H1 (cell line): Measurements from ENCODE around the gene DCDC2. TPM values are rescaled to one million over a fixed set of nuclear protein-coding genes. Genes with fewer than 3 reads are reported as not detected.

Experiments
- CTCF ChIA-PET: fragments of 300-600 bp; sonication (Branson Sonifier 250); formaldehyde crosslinking; loops from one replicate; lab custom pipeline; 2021; ENCODE audit not compliant: partially characterized antibody; lab: Charles Lee
- POLR2A ChIA-PET: fragments of 300-600 bp; sonication (Branson Sonifier 250); formaldehyde crosslinking; loops from one replicate; lab custom pipeline; 2021; ENCODE audit warnings: inconsistent platforms; ENCODE audit not compliant: partially characterized antibody; lab: Charles Lee
- DNase-seq, 2 experiments: peaks; one replicate each; pipeline versions ENCODE4 v3.0.0 to v3.0.0-alpha.2; 2010 to 2022; ENCODE audit warnings: low spot score in 2 of 2, low read depth in 1 of 2, mixed read lengths in 1 of 2
- FAIRE-seq: peaks from 2 replicates; lab custom pipeline; 2011; peaks lifted over from hg19 to GRCh38; lab: Jason Lieb, UNC
- H2AFZ ChIP-seq: 2 replicates; pipeline ENCODE4 v1.8.1; 2012; ENCODE audit warnings: low read length, inconsistent platforms
- H2AK5ac ChIP-seq: 2 replicates; pipeline ENCODE4 v1.6.1; 2013; ENCODE audit warnings: low read depth, low read length
- H2BK120ac ChIP-seq: replicated peaks from 2 replicates; pipeline ENCODE3; 2013; ENCODE audit warnings: low read depth, low read length, inconsistent platforms
- H2BK12ac ChIP-seq: 2 replicates; pipeline ENCODE4 v1.6.1; 2013; ENCODE audit warnings: low read depth, low read length
- H2BK15ac ChIP-seq: 2 replicates; pipeline ENCODE4 v1.6.1; 2013; ENCODE audit warnings: low read length
- H2BK20ac ChIP-seq: 2 replicates; pipeline ENCODE4 v1.6.1; 2013; ENCODE audit warnings: low read length
- H2BK5ac ChIP-seq: 2 replicates; pipeline ENCODE4 v1.6.1; 2013; ENCODE audit warnings: low read depth, low read length
- H3K14ac ChIP-seq: 2 replicates; pipeline ENCODE4 v1.6.1; 2013; ENCODE audit warnings: inconsistent platforms; ENCODE audit not compliant: insufficient read length
- H3K18ac ChIP-seq: 2 replicates; pipeline ENCODE4 v1.6.1; 2013; ENCODE audit warnings: low read length; ENCODE audit errors: extremely low read depth
- H3K23ac ChIP-seq: 2 replicates; pipeline ENCODE4 v1.6.1; 2013; ENCODE audit warnings: inconsistent platforms; ENCODE audit not compliant: insufficient read length
- H3K23me2 ChIP-seq: 2 replicates; pipeline ENCODE4 v1.6.1; 2013; ENCODE audit warnings: low read depth, low read length
- H3K27ac ChIP-seq: 2 replicates; pipeline ENCODE4 v1.6.1; 2011; ENCODE audit warnings: low read depth, low read length, inconsistent platforms
- H3K27me3 ChIP-seq, 4 experiments: replicated peaks in 1 of 4; 1 replicate in 1 of 4; 2 replicates in 3 of 4; pipeline versions ENCODE4 v1.6.1 to v1.8.1; 2011 to 2013; ENCODE audit warnings: low read length in 3 of 4, mild to moderate bottlenecking in 3 of 4, inconsistent platforms in 2 of 4, mixed read lengths in 2 of 4, moderate library complexity in 1 of 4; ENCODE audit not compliant: control insufficient read depth in 3 of 4, insufficient read depth in 3 of 4; ENCODE audit errors: extremely low read depth in 1 of 4
- H3K36me3 ChIP-seq, 4 experiments: 2 replicates each; pipeline versions ENCODE4 v1.6.1 to v1.8.1; 2011 to 2013; ENCODE audit warnings: mild to moderate bottlenecking in 4 of 4, low read length in 3 of 4, moderate library complexity in 2 of 4, control low read depth in 1 of 4, inconsistent platforms in 1 of 4; ENCODE audit not compliant: insufficient read depth in 4 of 4, control insufficient read depth in 2 of 4
- H3K4ac ChIP-seq: replicated peaks from 2 replicates; pipeline ENCODE3; 2013; ENCODE audit warnings: low read length, low read depth, mixed read lengths, inconsistent platforms; ENCODE audit not compliant: insufficient read length
- H3K4me1 ChIP-seq, 4 experiments: replicated peaks in 1 of 4; 1 replicate in 1 of 4; 2 replicates in 3 of 4; pipeline versions ENCODE4 v1.6.1 to v1.8.1; 2011 to 2013; ENCODE audit warnings: low read length in 3 of 4, inconsistent platforms in 2 of 4, mixed read lengths in 1 of 4; ENCODE audit not compliant: insufficient read depth in 4 of 4, control insufficient read depth in 3 of 4
- H3K4me2 ChIP-seq, 2 experiments: 2 replicates each; pipeline versions ENCODE4 v1.6.1 to v1.8.1; 2011 to 2013; ENCODE audit warnings: low read depth in 2 of 2, low read length in 2 of 2, control low read depth in 1 of 2, inconsistent platforms in 1 of 2, mild to moderate bottlenecking in 1 of 2; ENCODE audit not compliant: insufficient read depth in 1 of 2
- H3K4me3 ChIP-seq, 4 experiments: fragments of 200-600, 300-600 bp in 1 of 4; sonication (generic), shearing (Covaris generic), sonication (Bioruptor Twin) in 1 of 4; 2 replicates each; pipeline versions ENCODE4 v1.5.1 to v1.8.1; 2011 to 2016; ENCODE audit warnings: low read length in 4 of 4, low read depth in 3 of 4, control low read depth in 2 of 4, inconsistent platforms in 2 of 4, mild to moderate bottlenecking in 2 of 4, mixed read lengths in 1 of 4, moderate library complexity in 1 of 4; ENCODE audit not compliant: insufficient read depth in 2 of 4; ENCODE audit errors: extremely low read depth in 1 of 4
- H3K56ac ChIP-seq: replicated peaks from 2 replicates; pipeline ENCODE3; 2013; ENCODE audit warnings: low read depth, mild to moderate bottlenecking, mixed read lengths, low read length, inconsistent platforms; ENCODE audit not compliant: insufficient read length
- H3K79me1 ChIP-seq: 2 replicates; pipeline ENCODE4 v1.6.1; 2013; ENCODE audit warnings: low read depth, low read length, control low read depth
- H3K79me2 ChIP-seq, 2 experiments: 2 replicates each; pipeline versions ENCODE4 v1.6.1 to v1.8.1; 2012 to 2013; ENCODE audit warnings: low read length in 2 of 2, mild to moderate bottlenecking in 2 of 2, inconsistent platforms in 1 of 2; ENCODE audit not compliant: insufficient read depth in 2 of 2, control insufficient read depth in 1 of 2
- H3K9ac ChIP-seq, 4 experiments: replicated peaks in 1 of 4; 1 replicate in 1 of 4; 2 replicates in 3 of 4; pipeline versions ENCODE4 v1.6.1 to v1.8.1; 2011 to 2013; ENCODE audit warnings: low read depth in 3 of 4, low read length in 3 of 4, control low read depth in 2 of 4, mild to moderate bottlenecking in 2 of 4, moderate library complexity in 2 of 4, inconsistent platforms in 1 of 4; ENCODE audit errors: extremely low read depth in 1 of 4
- H3K9me3 ChIP-seq, 2 experiments: 2 replicates each; pipeline versions ENCODE4 v1.6.1 to v1.8.1; 2012 to 2013; ENCODE audit warnings: mild to moderate bottlenecking in 2 of 2, moderate library complexity in 2 of 2, control low read depth in 1 of 2, inconsistent platforms in 1 of 2, low read depth in 1 of 2, low read length in 1 of 2, mixed read lengths in 1 of 2; ENCODE audit not compliant: insufficient read depth in 2 of 2
- H4K20me1 ChIP-seq, 2 experiments: replicated peaks in 1 of 2; 2 replicates each; pipeline versions ENCODE3 to v1.8.1; 2011 to 2013; ENCODE audit warnings: inconsistent platforms in 2 of 2, low read length in 2 of 2, mild to moderate bottlenecking in 1 of 2; ENCODE audit not compliant: insufficient read depth in 2 of 2, control insufficient read depth in 1 of 2
- H4K5ac ChIP-seq: 2 replicates; pipeline ENCODE4 v1.6.1; 2013; ENCODE audit warnings: low read length, low read depth, mixed read lengths, inconsistent platforms; ENCODE audit not compliant: insufficient read length
- H4K8ac ChIP-seq: 2 replicates; pipeline ENCODE4 v1.8.0; 2013; ENCODE audit warnings: mild to moderate bottlenecking, moderate library complexity, low read length, inconsistent platforms; ENCODE audit not compliant: insufficient read depth; ENCODE audit errors: extremely low read depth
- H4K91ac ChIP-seq: replicated peaks from 2 replicates; pipeline ENCODE3; 2013; ENCODE audit warnings: low read length, mixed read lengths, inconsistent platforms; ENCODE audit not compliant: insufficient read length
- ATF3 ChIP-seq: IDR thresholded peaks from 2 replicates; pipeline ENCODE4 v1.6.1; 2011; ENCODE audit warnings: low read depth, mild to moderate bottlenecking, low read length; ENCODE audit not compliant: insufficient read depth
- BRCA1 ChIP-seq: IDR thresholded peaks from 2 replicates; pipeline ENCODE4 v1.6.1; 2012; ENCODE audit warnings: low read depth, low read length, improper control_type of control experiment
- CBX8 ChIP-seq: fragments of 300-800, 300-1000 bp; sonication (generic); IDR thresholded peaks from 2 replicates; pipeline ENCODE4 v1.7.1; 2016; ENCODE audit warnings: low read depth, low read length, borderline replicate concordance
- CREB1 ChIP-seq: IDR thresholded peaks from 2 replicates; pipeline ENCODE4 v1.6.1; 2012; ENCODE audit warnings: inconsistent platforms
- CTBP2 ChIP-seq: IDR thresholded peaks from 2 replicates; pipeline ENCODE4 v1.7.0; 2011; ENCODE audit warnings: borderline replicate concordance, mild to moderate bottlenecking, moderate library complexity, mixed read lengths, low read length; ENCODE audit not compliant: insufficient read depth, insufficient read length
- FOSL1 ChIP-seq: IDR thresholded peaks from 2 replicates; pipeline ENCODE4 v1.6.1; 2011; ENCODE audit warnings: mild to moderate bottlenecking, low read depth, low read length, moderate library complexity; ENCODE audit not compliant: insufficient read depth
- GABPA ChIP-seq: IDR thresholded peaks from 2 replicates; pipeline ENCODE4 v1.6.1; 2011; ENCODE audit warnings: mild to moderate bottlenecking, low read length, moderate library complexity, borderline replicate concordance; ENCODE audit not compliant: insufficient read depth
- HDAC2 ChIP-seq, 2 experiments: fragments of 300-600 bp in 1 of 2; sonication (generic) in 1 of 2; IDR thresholded peaks; 2 replicates each; pipeline ENCODE4 v1.6.1; 2011 to 2012; ENCODE audit warnings: low read depth in 2 of 2, low read length in 2 of 2, mild to moderate bottlenecking in 2 of 2, moderate library complexity in 2 of 2, borderline replicate concordance in 1 of 2, inconsistent platforms in 1 of 2
- KDM4A ChIP-seq: IDR thresholded peaks from one replicate; pipeline ENCODE4 v1.7.1; 2012; ENCODE audit warnings: low read depth, mild to moderate bottlenecking, moderate library complexity, low read length, inconsistent platforms; ENCODE audit not compliant: severe bottlenecking
- MAX ChIP-seq: IDR thresholded peaks from 2 replicates; pipeline ENCODE4 v1.6.1; 2012; ENCODE audit warnings: inconsistent platforms
- POLR2AphosphoS5 ChIP-seq: IDR thresholded peaks from 2 replicates; pipeline ENCODE4 v1.6.1; 2011; ENCODE audit warnings: low read depth, low read length
- RNF2 ChIP-seq: fragments of 200-900, 300-1000 bp; sonication (generic); IDR thresholded peaks from 2 replicates; pipeline ENCODE4 v1.7.1; 2016; ENCODE audit warnings: borderline replicate concordance, low read depth, mild to moderate bottlenecking, antibody characterized with exemption, low read length; ENCODE audit not compliant: poor library complexity, severe bottlenecking; ENCODE audit errors: missing control alignments
- WGBS, 2 experiments: shearing (Covaris generic) in 1 of 2; methylation state at CpG; one replicate each; pipeline versions ENCODE4 v1.1.6 to v1.1.7; 2013 to 2015; ENCODE audit warnings: low lambda C conversion rate in 2 of 2, mixed read lengths in 2 of 2, inconsistent platforms in 1 of 2, low coverage in 1 of 2, missing lambda C conversion rate in 1 of 2; ENCODE audit not compliant: insufficient replicate concordance in 2 of 2, insufficient coverage in 1 of 2, insufficient read length in 1 of 2; ENCODE audit errors: extremely low coverage in 1 of 2, missing lambda C conversion rate in 1 of 2; 5-methylcytosine and 5-hydroxymethylcytosine counted together
- polyA plus RNA-seq, 7 experiments: library from polyadenylated mRNA; depleted of rRNA in 3 of 7; stranded (reverse) in 5 of 7; unstranded in 2 of 7; fragments of >200 nt in 5 of 7; fragments of 200-250 nt in 2 of 7; gene quantifications; 1 replicate in 5 of 7; 2 replicates in 1 of 7; 4 replicates in 1 of 7; pipeline versions ENCODE4 v1.2.1 to v1.2.3, GENCODE V29; 2011 to 2013; ENCODE audit warnings: missing spikeins in 2 of 7, mixed read lengths in 2 of 7
- total RNA-seq: library from RNA; stranded (reverse); fragmentation: NEBNext Ultra II Directional; extraction: Animal tissue kit (Norgen Biotek cat#: 25700); gene quantifications from 2 replicates; pipeline ENCODE4 v1.2.1, GENCODE V29; 2021

DCDC2 gene
- total and polyA plus RNA-seq, 2 of the 8 experiments (the other 6 are each of a cell fraction or from before 2014, with no cell fraction given), result 0.03 to 0.15 TPM

GRCh38 chr6:24329451-24329850, 28.4 kb downstream of the DCDC2 start:
- POLR2A ChIA-PET, result interaction anchor here (0.6 kb wide), 1 partner anchor 380 kb away, joined by 3 read pairs; no protein-coding TSS in a partner anchor
- H3K4me2 ChIP-seq, result no peak overlapping the region
- CTCF ChIA-PET, result interaction anchor here (0.7 to 1.6 kb wide), 5 partner anchors 8 to 48 kb away, joined by 3 to 5 read pairs (median 4); no protein-coding TSS in a partner anchor
- TF ChIP-seq CREB1 (no peak), GABPA (no peak), POLR2AphosphoS5 (no peak), MAX (no peak), CTBP2 (no peak), FOSL1 (no peak), BRCA1 (no peak), KDM4A (no peak), CBX8 (no peak), RNF2 (no peak), HDAC2 (IDR thresholded peaks at IDR 0.05; ENCODE audit: borderline replicate concordance in 1 of 2, low read depth in 2 of 2, low read length in 2 of 2) (no peak), ATF3 (no peak)

More at GRCh38 chr6:24329451-24329850, 28.4 kb downstream of the DCDC2 start:
- no peak overlapping the region for H2BK15ac ChIP-seq
- no peak overlapping the region for H4K8ac ChIP-seq
- H2BK120ac ChIP-seq, result no peak overlapping the region
- no peak overlapping the region for H3K14ac ChIP-seq
- H3K4me3 ChIP-seq, result no peak overlapping the region
- no peak overlapping the region for H4K91ac ChIP-seq
- no peaks in the 10 kb centered on the region for H3K23me2 ChIP-seq
- H3K79me2 ChIP-seq, result no peaks in the 10 kb centered on the region
- no peaks in the 10 kb centered on the region for H3K9me3 ChIP-seq
- no peak overlapping the region for H3K18ac ChIP-seq
- no peak overlapping the region for H3K56ac ChIP-seq
- DNase-seq (no peak), FAIRE-seq (no peak)
- H3K36me3 ChIP-seq, result no peaks in the 10 kb centered on the region
- H4K20me1 ChIP-seq, result no peaks in the 10 kb centered on the region
- no peaks in the 10 kb centered on the region for H3K79me1 ChIP-seq
- H2AFZ ChIP-seq, result no peak overlapping the region
- no peak overlapping the region for H2BK12ac ChIP-seq
- H3K4ac ChIP-seq, result no peak overlapping the region
- WGBS, 2 experiments, result 73% methylated on average over 2 of the region's 2 CpGs; no CpG with 5 or more reads in 1 of the 2 experiments
- H2AK5ac ChIP-seq, result no peak overlapping the region
- no peak overlapping the region for H2BK5ac ChIP-seq
- H3K27ac ChIP-seq, result no peak overlapping the region
- no peaks in the 10 kb centered on the region for H3K27me3 ChIP-seq
- no peak overlapping the region for H3K23ac ChIP-seq
- peaks cover 0 to 2% (median 1%) of the 10 kb centered on the region in 4 experiments; a peak in 2 of 7 replicates for H3K4me1 ChIP-seq
- no peak overlapping the region for H2BK20ac ChIP-seq
- no peak overlapping the region for H4K5ac ChIP-seq
- no peak overlapping the region for H3K9ac ChIP-seq
